ENCODE results near the gene GK2.

Gene GK2

GRCh38 chr4:79381161-79381560, 26.9 kb downstream of the GK2 start:
- DNase-seq: no peak

DNA sequence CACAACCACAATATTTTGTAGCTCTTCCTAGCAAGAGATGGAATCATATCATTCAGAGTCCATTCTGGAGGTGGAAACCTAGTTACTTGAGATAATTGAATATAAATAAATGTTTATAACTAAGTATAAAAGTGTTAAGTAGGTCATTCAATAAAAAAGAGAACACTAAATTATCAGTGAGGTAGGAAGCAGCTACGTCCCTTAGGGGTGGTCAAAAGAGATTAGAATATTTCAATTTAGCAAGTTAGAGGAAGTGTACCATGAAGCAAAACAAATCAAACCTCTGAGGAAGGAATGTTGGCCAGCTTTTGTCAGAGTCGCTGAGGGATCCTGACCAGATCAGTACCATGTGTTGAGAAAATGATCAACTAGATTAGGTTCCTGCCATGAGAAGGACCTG, 38.0 kb downstream of the GK2 start:
- no peak for DNase-seq

GRCh38 chr4:79367096-79367495, 40.9 kb downstream of the GK2 start:
- no peak for DNase-seq

DNA sequence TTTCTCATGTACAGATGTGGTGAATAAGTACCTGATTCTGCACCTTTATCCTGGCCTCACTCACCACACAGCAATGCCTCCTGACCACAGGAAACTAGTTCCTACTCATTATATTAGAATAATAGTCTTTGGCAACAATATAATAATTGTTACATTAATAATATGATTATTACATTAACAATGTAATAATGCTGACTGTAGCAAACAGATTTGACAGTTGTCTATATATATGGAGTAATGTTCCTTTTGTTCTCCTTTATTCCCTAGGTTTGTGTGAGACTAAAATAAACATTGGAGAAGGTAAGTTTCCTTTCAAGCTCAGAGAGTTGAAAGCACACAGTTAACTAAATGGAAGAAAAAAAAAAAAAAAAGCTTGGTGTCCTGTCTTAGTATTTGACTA, 41.6 kb downstream of the GK2 start:
- no peak for DNase-seq

DNA sequence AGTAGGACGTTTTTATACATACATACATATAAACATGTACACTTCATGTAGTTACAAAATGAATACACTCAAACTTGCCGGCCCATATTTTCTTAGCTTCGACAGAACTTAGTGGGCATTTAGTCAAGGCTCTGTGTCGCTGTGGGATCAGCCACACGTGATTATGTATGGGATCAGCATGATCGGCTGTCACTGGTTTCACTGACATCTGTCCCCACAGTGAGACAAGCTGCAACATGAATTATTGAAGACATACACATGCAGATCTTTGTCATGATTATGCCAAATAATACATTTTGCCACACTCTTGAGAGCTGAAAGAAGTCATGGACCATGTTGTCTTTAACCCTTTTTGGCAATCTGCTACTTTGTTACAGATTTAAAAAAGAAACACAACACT, 44.0 kb downstream of the GK2 start:
- no peak for DNase-seq

DNA sequence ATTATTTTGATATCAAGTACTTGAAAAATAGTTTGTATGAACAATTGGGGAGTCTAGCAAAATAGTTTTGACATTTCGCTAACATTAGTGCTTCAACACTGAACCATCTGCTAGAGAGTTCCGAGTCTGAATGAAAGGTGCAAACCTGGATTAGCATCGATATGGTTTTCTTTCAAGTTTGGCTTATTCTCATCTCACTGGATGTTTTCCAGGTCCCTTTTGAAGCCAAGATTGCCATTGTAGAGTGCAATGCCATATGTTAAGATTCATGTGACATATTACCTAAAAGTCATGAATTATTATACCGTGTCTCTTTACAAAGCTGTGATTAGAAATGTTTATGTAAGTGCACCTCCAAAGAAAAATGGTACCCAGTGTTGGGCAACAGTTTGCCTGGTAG, 45.4 kb downstream of the GK2 start:
- DNase-seq: no peak

DNA sequence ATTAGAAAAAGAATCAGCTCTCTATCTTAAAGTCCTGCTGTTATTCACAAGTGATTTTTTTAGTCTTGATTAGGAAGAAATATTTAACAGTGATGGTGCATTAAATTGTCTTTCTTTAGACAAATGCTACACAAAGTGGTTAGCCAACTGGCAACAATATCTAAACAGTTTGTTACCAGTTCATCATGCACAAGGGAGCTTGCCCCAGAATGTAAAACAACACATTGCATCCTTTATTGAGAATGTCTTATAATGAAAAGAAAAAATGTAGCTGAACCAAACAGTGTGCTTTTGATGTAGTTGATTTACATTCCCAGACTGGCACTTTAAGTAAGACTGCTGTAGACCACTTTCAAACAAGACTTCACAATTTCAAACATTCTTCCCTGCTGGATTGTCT, 48.0 kb downstream of the GK2 start:
- DNase-seq: no peak

DNA sequence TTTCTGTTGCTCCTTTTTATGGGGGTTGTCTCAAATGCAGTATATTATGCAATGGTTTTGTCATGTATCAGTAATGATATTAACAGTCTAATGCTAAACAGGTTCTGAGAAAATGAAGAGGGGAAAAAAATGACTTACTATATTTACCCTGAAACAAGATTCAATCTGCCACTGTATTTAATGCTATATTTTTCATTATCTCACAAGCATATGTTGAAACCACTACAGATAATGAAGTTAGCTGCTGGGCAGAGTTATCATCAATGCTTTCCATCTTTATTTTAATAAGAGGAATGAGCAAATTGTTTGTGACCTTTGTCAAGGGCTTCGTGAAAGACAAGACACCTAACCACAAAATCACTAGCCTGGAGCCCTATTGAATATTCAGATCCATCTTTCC, 49.6 kb downstream of the GK2 start:
- DNase-seq: no peak

GRCh38 chr4:79357365-79357764, 50.7 kb downstream of the GK2 start:
- no peak for DNase-seq
